ENCODE data around the gene KSR1.

GRCh38 chr17:27601975-27602302 is 145.7 kb downstream of the KSR1 start:
- TF ChIP-seq CTCF (IDR thresholded peaks at IDR 0.05): peak in 1 of 3 experiments; percentile 9
- TF ChIP-seq POLR2AphosphoS5 (IDR thresholded peaks at IDR 0.05; ENCODE audit: insufficient read depth in 1 of 2, low read depth in 1 of 2): no peak
- no peak for TF ChIP-seq POLR2A (IDR thresholded peaks at IDR 0.05)

All from vagina (tissue), 2 donors.